Stomach (tissue), 4 donors: ENCODE data around the gene DSE.

Experiments used
- CTCF ChIP-seq, 7 experiments: fragments of 450-650 bp in 4 of 7; fragments of 200-600 bp in 3 of 7; sonication (generic) in 3 of 7; IDR thresholded peaks; one replicate each; pipeline ENCODE4 v1.5.1; 2016 to 2019; ENCODE audit warnings: antibody characterized with exemption in 7 of 7, control low read depth in 2 of 7, mild to moderate bottlenecking in 1 of 7
- POLR2A ChIP-seq, 4 donors: fragments of 450-650 bp; IDR thresholded peaks; one replicate each; pipeline ENCODE4 v1.6.1; 2016; ENCODE audit warnings: antibody characterized with exemption in 4 of 4, control low read depth in 2 of 4, mild to moderate bottlenecking in 1 of 4, moderate library complexity in 1 of 4

- TF ChIP-seq CTCF (IDR thresholded peaks at IDR 0.05) (no peak), POLR2A (IDR thresholded peaks at IDR 0.05) (no peak)
Measured at GRCh38 chr6:116447496-116448011, 76.8 kb downstream of the DSE start.
